Measurements from ENCODE around the gene MATR3.

MATR3 gene

DNA sequence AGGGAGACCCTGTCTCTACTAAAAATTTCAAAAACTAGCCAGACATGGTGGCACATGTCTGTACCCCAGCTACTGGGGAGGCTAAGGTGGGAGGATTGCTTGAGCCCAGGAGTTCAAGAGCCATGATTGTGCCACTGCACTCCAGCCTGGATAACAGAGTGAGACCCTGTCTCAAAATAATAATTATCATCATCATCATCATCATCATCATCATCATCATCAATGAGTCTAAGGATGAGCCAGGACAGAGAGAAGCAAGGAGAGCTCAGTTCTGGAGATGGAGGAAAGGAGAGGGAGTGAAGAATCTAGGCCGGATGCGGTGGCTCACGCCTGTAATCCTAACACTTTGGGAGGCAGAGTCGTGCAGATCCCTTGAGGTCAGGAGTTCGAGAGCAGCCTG, 36.7 kb upstream of the MATR3 start:
- H3K9ac ChIP-seq: no peak overlapping the region
- no peaks in the 10 kb centered on the region for H3K36me3 ChIP-seq
- no peak for TF ChIP-seq Cebpa-rat (IDR thresholded peaks at IDR 0.05)
- no peak overlapping the region for H3K27ac ChIP-seq
- peaks cover 0 to 12% (median 1%) of the 10 kb centered on the region in 10 experiments; a peak in 8 of 20 replicates for H3K4me1 ChIP-seq
- H4K20me1 ChIP-seq: no peaks in the 10 kb centered on the region
- no peak overlapping the region for H3K4me2 ChIP-seq
- H3K4me3 ChIP-seq: no peak overlapping the region
- no peaks in the 10 kb centered on the region for H3K9me3 ChIP-seq (replicated peaks in 1 of 11)
- no peaks in the 10 kb centered on the region for H3K27me3 ChIP-seq

DNA sequence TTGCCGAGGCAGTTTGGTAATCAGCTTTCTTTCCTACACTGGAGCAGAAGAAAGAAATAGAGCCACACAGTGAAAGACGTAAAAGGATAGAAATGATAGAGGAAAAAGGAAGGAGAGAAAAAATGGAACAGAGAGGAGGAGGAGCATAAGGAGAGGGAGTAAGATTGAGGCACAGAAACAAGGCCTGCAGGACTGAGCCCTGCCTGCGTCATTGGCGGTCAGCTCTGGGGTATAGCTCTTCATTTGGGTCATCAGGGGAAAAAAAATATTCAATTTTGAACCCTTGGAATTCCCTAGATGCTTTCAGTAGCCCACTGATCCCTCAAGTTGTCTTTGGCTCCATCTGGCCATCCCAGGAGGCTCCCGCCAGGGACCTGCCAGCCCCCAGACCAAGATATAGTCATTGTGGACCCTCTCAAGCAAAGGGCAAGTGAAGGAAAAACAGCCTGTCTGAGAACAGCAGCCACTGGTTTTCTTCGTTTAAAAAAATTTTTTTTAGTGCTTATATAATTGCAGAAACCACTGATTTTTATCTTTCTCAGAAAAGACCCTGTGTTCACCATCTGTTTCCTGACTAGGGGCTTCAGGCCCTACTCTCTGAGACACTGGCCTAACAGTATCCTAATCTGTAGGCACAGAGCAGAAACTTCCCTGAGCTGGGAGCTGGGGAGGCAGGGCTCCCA, 31.3 kb upstream of the MATR3 start:
- Histone ChIP-seq H3K9ac (peak overlapping the region in 5 of 11 experiments; percentile 1 to 40 (median 6); a peak in 6 of 22 replicates), H3K4me3 (no peak overlapping the region), H3K27ac (peak overlapping the region in 6 of 11 experiments; percentile 1 to 67 (median 16); a peak in 3 of 22 replicates), H3K9me3 (replicated peaks in 1 of 11) (no peaks in the 10 kb centered on the region), H3K36me3 (no peaks in the 10 kb centered on the region), H3K27me3 (no peaks in the 10 kb centered on the region), H3K4me1 (peaks cover 4 to 24% (median 13%) of the 10 kb centered on the region in 10 experiments; a peak in 17 of 20 replicates), H3K4me2 (peak overlapping the region in 9 of 11 experiments; percentile 10 to 73 (median 21); a peak in 14 of 22 replicates), H4K20me1 (no peaks in the 10 kb centered on the region)
- no peak for TF ChIP-seq Cebpa-rat (IDR thresholded peaks at IDR 0.05)

DNA sequence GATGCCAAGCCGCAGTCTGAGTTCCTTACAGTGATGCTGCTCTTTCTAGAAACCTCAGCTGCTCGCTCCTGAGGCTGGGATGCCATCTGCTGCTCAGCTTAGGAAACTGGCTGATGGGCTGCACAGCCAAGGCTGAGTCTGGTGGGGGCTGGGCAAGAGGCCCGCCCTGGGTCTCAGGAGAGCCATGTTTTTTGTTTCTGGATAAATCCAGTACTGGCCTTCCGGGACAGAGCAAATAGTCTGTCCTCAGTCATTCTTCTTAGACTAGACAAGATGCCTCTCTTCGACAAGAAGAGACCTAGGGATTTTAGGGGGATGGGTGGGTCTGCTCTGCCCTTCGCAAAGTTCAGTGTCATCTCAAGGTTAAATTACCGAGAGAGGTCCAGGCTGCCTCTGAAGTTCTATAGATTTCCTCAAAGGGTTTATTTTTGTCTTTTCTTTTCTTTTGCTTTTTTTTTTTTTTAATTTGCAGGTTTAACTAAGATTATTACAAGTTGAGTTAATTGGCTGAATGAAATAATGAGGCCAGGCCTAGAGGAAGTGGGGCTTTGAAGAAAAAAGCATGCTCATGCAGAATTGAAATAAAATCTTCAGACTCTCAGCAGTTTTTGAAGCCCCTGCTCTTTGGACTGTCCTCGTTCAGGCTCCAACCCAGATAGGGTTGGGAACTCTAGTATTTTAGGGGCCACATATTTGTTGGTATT, 30.6 kb upstream of the MATR3 start:
- peaks cover 8 to 28% (median 17%) of the 10 kb centered on the region in 10 experiments for H3K4me1 ChIP-seq
- H4K20me1 ChIP-seq: no peaks in the 10 kb centered on the region
- H3K9ac ChIP-seq: peak overlapping the region in 9 of 11 experiments; percentile 4 to 69 (median 40); a peak in 13 of 22 replicates
- no peaks in the 10 kb centered on the region for H3K27me3 ChIP-seq
- peak overlapping the region in 8 of 11 experiments; percentile 47 to 75 (median 64); a peak in 16 of 22 replicates for H3K27ac ChIP-seq
- H3K9me3 ChIP-seq (replicated peaks in 1 of 11): no peaks in the 10 kb centered on the region
- H3K4me2 ChIP-seq: peak overlapping the region in 7 of 11 experiments; percentile 4 to 73 (median 19); a peak in 9 of 22 replicates
- TF ChIP-seq Cebpa-rat (IDR thresholded peaks at IDR 0.05): no peak
- H3K4me3 ChIP-seq: no peak overlapping the region
- no peaks in the 10 kb centered on the region for H3K36me3 ChIP-seq

GRCh38 chr5:139263536-139263935, 30.0 kb upstream of the MATR3 start:
- Histone ChIP-seq H3K9ac (peak overlapping the region in 2 of 11 experiments; percentile 22 to 69; a peak in 1 of 22 replicates), H4K20me1 (no peaks in the 10 kb centered on the region), H3K4me3 (no peak overlapping the region), H3K9me3 (replicated peaks in 1 of 11) (no peaks in the 10 kb centered on the region), H3K27me3 (no peaks in the 10 kb centered on the region), H3K27ac (peak overlapping the region in 8 of 11 experiments; percentile 47 to 75 (median 64); a peak in 11 of 22 replicates), H3K4me1 (peaks cover 14 to 34% (median 23%) of the 10 kb centered on the region in 10 experiments), H3K36me3 (no peaks in the 10 kb centered on the region), H3K4me2 (peak overlapping the region in 2 of 11 experiments; percentile 8 to 73; a peak in 3 of 22 replicates)
- no peak for TF ChIP-seq Cebpa-rat (IDR thresholded peaks at IDR 0.05)

- Histone ChIP-seq H3K4me1 (peaks cover 18 to 39% (median 28%) of the 10 kb centered on the region in 10 experiments), H3K4me3 (no peak overlapping the region), H3K9ac (no peak overlapping the region), H3K4me2 (no peak overlapping the region; a peak in 1 of 22 replicates), H3K9me3 (replicated peaks in 1 of 11) (no peaks in the 10 kb centered on the region), H3K27ac (peak overlapping the region in 2 of 11 experiments; percentile 47 to 67; a peak in 3 of 22 replicates), H4K20me1 (no peaks in the 10 kb centered on the region), H3K36me3 (no peaks in the 10 kb centered on the region), H3K27me3 (no peaks in the 10 kb centered on the region)
- TF ChIP-seq Cebpa-rat (IDR thresholded peaks at IDR 0.05): no peak
Measured at GRCh38 chr5:139263946-139264345, 29.6 kb upstream of the MATR3 start.

GRCh38 chr5:139265001-139265400, 28.5 kb upstream of the MATR3 start:
- Histone ChIP-seq H3K9ac (no peak overlapping the region), H4K20me1 (no peaks in the 10 kb centered on the region), H3K4me2 (no peak overlapping the region), H3K9me3 (replicated peaks in 1 of 11) (no peaks in the 10 kb centered on the region), H3K4me1 (peaks cover 20 to 41% (median 29%) of the 10 kb centered on the region in 10 experiments), H3K27me3 (no peaks in the 10 kb centered on the region), H3K36me3 (no peaks in the 10 kb centered on the region), H3K27ac (no peak overlapping the region), H3K4me3 (no peak overlapping the region)
- TF ChIP-seq Cebpa-rat (IDR thresholded peaks at IDR 0.05): no peak

DNA sequence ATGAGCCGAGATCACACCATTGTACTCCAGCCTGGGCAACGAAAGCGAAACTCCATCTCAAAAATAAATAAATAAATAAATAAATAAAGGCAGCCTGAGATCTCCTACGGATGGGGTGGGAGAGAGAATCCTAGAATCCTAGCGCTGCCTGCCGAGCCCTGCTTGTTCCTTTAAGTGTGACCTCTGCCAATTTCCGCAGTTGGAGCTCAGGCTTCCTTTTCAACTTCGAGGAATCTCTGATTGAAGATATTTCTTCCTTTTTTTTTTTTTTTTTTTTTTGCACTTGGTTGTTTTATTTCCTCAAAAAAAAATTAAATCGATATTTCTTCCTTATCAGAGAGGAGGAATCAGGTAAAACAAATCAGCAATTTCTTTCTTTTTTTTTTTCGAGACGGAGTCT, 27.3 kb upstream of the MATR3 start:
- peaks cover 26 to 50% (median 34%) of the 10 kb centered on the region in 10 experiments for H3K4me1 ChIP-seq
- H4K20me1 ChIP-seq: no peaks in the 10 kb centered on the region
- no peak overlapping the region for H3K4me3 ChIP-seq
- no peak overlapping the region for H3K27ac ChIP-seq
- TF ChIP-seq Cebpa-rat (IDR thresholded peaks at IDR 0.05): no peak
- no peaks in the 10 kb centered on the region for H3K9me3 ChIP-seq (replicated peaks in 1 of 11)
- H3K9ac ChIP-seq: no peak overlapping the region
- H3K4me2 ChIP-seq: no peak overlapping the region
- no peaks in the 10 kb centered on the region for H3K36me3 ChIP-seq
- no peaks in the 10 kb centered on the region for H3K27me3 ChIP-seq

GRCh38 chr5:139267481-139267880, 26.1 kb upstream of the MATR3 start:
- Histone ChIP-seq H3K4me2 (peak overlapping the region in 8 of 11 experiments; percentile 34 to 60 (median 44); a peak in 13 of 22 replicates), H3K27me3 (no peaks in the 10 kb centered on the region)
- TF ChIP-seq Cebpa-rat (IDR thresholded peaks at IDR 0.05): no peak

More at GRCh38 chr5:139267481-139267880, 26.1 kb upstream of the MATR3 start:
- peaks cover 24 to 53% (median 39%) of the 10 kb centered on the region in 10 experiments for H3K4me1 ChIP-seq
- H3K9ac ChIP-seq: no peak overlapping the region
- no peaks in the 10 kb centered on the region for H3K36me3 ChIP-seq
- no peaks in the 10 kb centered on the region for H3K9me3 ChIP-seq (replicated peaks in 1 of 11)
- H3K27ac ChIP-seq: peak overlapping the region in 2 of 11 experiments; percentile 34; a peak in 2 of 22 replicates
- no peaks in the 10 kb centered on the region for H4K20me1 ChIP-seq
- H3K4me3 ChIP-seq: no peak overlapping the region

All from BLaER1 treated with 17β-estradiol and CSF1 and Interleukin-3, amounts not matched to agents 10 nM and 100 nM (cell line).